Activated naive CD4-positive, alpha-beta T cell treated with anti-CD3 and anti-CD28 coated beads for 36 hours (primary cell): ENCODE results near the gene KPNA4. TPM values are rescaled to one million over a fixed set of nuclear protein-coding genes. Genes with fewer than 3 reads are reported as not detected.

Source experiments
- CTCF ChIA-PET: fragments of 350-600 bp; sonication (Branson Sonifier 250); formaldehyde crosslinking; loops from one replicate; lab custom pipeline; 2021; ENCODE audit warnings: antibody characterized with exemption; lab: Charles Lee
- DNase-seq: peaks from one replicate; pipeline ENCODE4 v3.0.0-alpha.2; 2020
- H3K27ac Mint-ChIP-seq: one replicate; pipeline ENCODE4 v1.8.0; 2021; ENCODE audit warnings: mild to moderate bottlenecking, mixed read lengths
- H3K27me3 Mint-ChIP-seq: one replicate; pipeline ENCODE4 v1.8.0; 2021; ENCODE audit warnings: low read depth, mixed read lengths
- H3K36me3 Mint-ChIP-seq: one replicate; pipeline ENCODE4 v1.8.0; 2021; ENCODE audit warnings: low read depth, mixed read lengths
- H3K4me1 Mint-ChIP-seq: one replicate; pipeline ENCODE4 v1.8.0; 2021; ENCODE audit warnings: low read depth, mixed read lengths
- H3K4me3 Mint-ChIP-seq: one replicate; pipeline ENCODE4 v1.8.0; 2021; ENCODE audit warnings: mild to moderate bottlenecking, moderate library complexity, mixed read lengths
- H3K9me3 Mint-ChIP-seq: one replicate; pipeline ENCODE4 v1.8.0; 2021; ENCODE audit warnings: mixed read lengths
- intact Hi-C: fragments of 100-400 bp; cut with micrococcal nuclease; formaldehyde crosslinking; loops from one replicate; pipeline ENCODE4 v1.15.1; 2023
- total RNA-seq, 2 experiments: library from RNA; stranded (reverse); gene quantifications; one replicate each; pipeline ENCODE4 v1.2.3, GENCODE V29; 2021

The KPNA4 gene
- total RNA-seq, 2 experiments from 2014 or later = 43.2 to 59.4 TPM

GRCh38 chr3:160479376-160479775, 86.0 kb downstream of the KPNA4 start:
- CTCF ChIA-PET = no interaction called here
- peaks cover 17% of the 10 kb centered on the region for H3K27me3 Mint-ChIP-seq
- H3K4me3 Mint-ChIP-seq = no peak overlapping the region
- intact Hi-C loops = no loop called here
- no peak overlapping the region for H3K27ac Mint-ChIP-seq
- H3K4me1 Mint-ChIP-seq = no peaks in the 10 kb centered on the region
- no peak for DNase-seq
- H3K36me3 Mint-ChIP-seq = no peaks in the 10 kb centered on the region
- H3K9me3 Mint-ChIP-seq = no peaks in the 10 kb centered on the region

GRCh38 chr3:160478338-160478737, 87.0 kb downstream of the KPNA4 start:
- CTCF ChIA-PET = interaction anchor here (1.0 kb wide), 1 partner anchor 10 kb away, joined by 4 read pairs; no protein-coding TSS in a partner anchor
- intact Hi-C loops = no loop called here
- H3K9me3 Mint-ChIP-seq = no peaks in the 10 kb centered on the region
- no peak for DNase-seq
- H3K4me3 Mint-ChIP-seq = no peak overlapping the region
- no peaks in the 10 kb centered on the region for H3K36me3 Mint-ChIP-seq
- peaks cover 16% of the 10 kb centered on the region for H3K27me3 Mint-ChIP-seq
- H3K4me1 Mint-ChIP-seq = no peaks in the 10 kb centered on the region
- no peak overlapping the region for H3K27ac Mint-ChIP-seq

- Mint-ChIP-seq H3K27me3 (peaks cover 13% of the 10 kb centered on the region), H3K27ac (no peak overlapping the region), H3K4me3 (no peak overlapping the region), H3K9me3 (no peaks in the 10 kb centered on the region), H3K36me3 (no peaks in the 10 kb centered on the region), H3K4me1 (no peaks in the 10 kb centered on the region)
- DNase-seq = no peak
- CTCF ChIA-PET = interaction anchor here (1.0 kb wide), 1 partner anchor 11 kb away, joined by 4 read pairs; no protein-coding TSS in a partner anchor
- intact Hi-C loops = no loop called here
Measured at GRCh38 chr3:160477750-160478149, 87.6 kb downstream of the KPNA4 start.

GRCh38 chr3:160475884-160476283, 89.5 kb downstream of the KPNA4 start:
- Mint-ChIP-seq H3K27ac (no peak overlapping the region), H3K9me3 (peaks cover 5% of the 10 kb centered on the region), H3K4me3 (no peak overlapping the region), H3K36me3 (no peaks in the 10 kb centered on the region), H3K27me3 (peaks cover 13% of the 10 kb centered on the region), H3K4me1 (no peaks in the 10 kb centered on the region)
- CTCF ChIA-PET = no interaction called here
- DNase-seq = no peak
- intact Hi-C loops = no loop called here

- H3K27ac Mint-ChIP-seq = no peak overlapping the region
- no peaks in the 10 kb centered on the region for H3K36me3 Mint-ChIP-seq
- intact Hi-C loops = no loop called here
- H3K4me3 Mint-ChIP-seq = no peak overlapping the region
- peaks cover 12% of the 10 kb centered on the region for H3K27me3 Mint-ChIP-seq
- peaks cover 10% of the 10 kb centered on the region for H3K9me3 Mint-ChIP-seq
- no peak for DNase-seq
- CTCF ChIA-PET = no interaction called here
- no peaks in the 10 kb centered on the region for H3K4me1 Mint-ChIP-seq
Measured at GRCh38 chr3:160475153-160475552, 90.2 kb downstream of the KPNA4 start.

GRCh38 chr3:160474416-160474838, 90.9 kb downstream of the KPNA4 start:
- no peaks in the 10 kb centered on the region for H3K4me1 Mint-ChIP-seq
- CTCF ChIA-PET = no interaction called here

GRCh38 chr3:160473978-160474377, 91.4 kb downstream of the KPNA4 start:
- CTCF ChIA-PET = no interaction called here
- Mint-ChIP-seq H3K9me3 (peaks cover 20% of the 10 kb centered on the region), H3K4me3 (no peak overlapping the region), H3K27me3 (peaks cover 15% of the 10 kb centered on the region), H3K36me3 (peaks cover 5% of the 10 kb centered on the region), H3K4me1 (no peaks in the 10 kb centered on the region), H3K27ac (no peak overlapping the region)
- intact Hi-C loops = no loop called here
- no peak for DNase-seq

More at GRCh38 chr3:160474416-160474838, 90.9 kb downstream of the KPNA4 start:
- peaks cover 15% of the 10 kb centered on the region for H3K27me3 Mint-ChIP-seq
- H3K9me3 Mint-ChIP-seq = peaks cover 17% of the 10 kb centered on the region
- peaks cover 5% of the 10 kb centered on the region for H3K36me3 Mint-ChIP-seq
- DNase-seq = no peak
- intact Hi-C loops = no loop called here
- no peak overlapping the region for H3K4me3 Mint-ChIP-seq
- no peak overlapping the region for H3K27ac Mint-ChIP-seq

- intact Hi-C loops = no loop called here
- Mint-ChIP-seq H3K27me3 (peaks cover 17% of the 10 kb centered on the region), H3K4me1 (no peaks in the 10 kb centered on the region), H3K9me3 (peaks cover 20% of the 10 kb centered on the region), H3K4me3 (no peak overlapping the region), H3K27ac (no peak overlapping the region), H3K36me3 (peaks cover 5% of the 10 kb centered on the region)
- no peak for DNase-seq
- CTCF ChIA-PET = no interaction called here
Measured at GRCh38 chr3:160473221-160473620, 92.2 kb downstream of the KPNA4 start.

- intact Hi-C loops = no loop called here
- Mint-ChIP-seq H3K4me1 (no peaks in the 10 kb centered on the region), H3K9me3 (peaks cover 20% of the 10 kb centered on the region), H3K27ac (no peak overlapping the region), H3K4me3 (no peak overlapping the region), H3K36me3 (peaks cover 5% of the 10 kb centered on the region), H3K27me3 (peaks cover 17% of the 10 kb centered on the region)
- CTCF ChIA-PET = interaction anchor here (0.6 kb wide), 1 partner anchor 59 kb away, joined by 8 read pairs; no protein-coding TSS in a partner anchor
- DNase-seq = no peak
Measured at GRCh38 chr3:160472344-160472743, 93.0 kb downstream of the KPNA4 start.

GRCh38 chr3:160471892-160472291, 93.5 kb downstream of the KPNA4 start:
- Mint-ChIP-seq H3K36me3 (peaks cover 5% of the 10 kb centered on the region), H3K4me1 (no peaks in the 10 kb centered on the region), H3K9me3 (peaks cover 20% of the 10 kb centered on the region), H3K27me3 (peaks cover 17% of the 10 kb centered on the region), H3K4me3 (no peak overlapping the region), H3K27ac (no peak overlapping the region)
- no peak for DNase-seq
- CTCF ChIA-PET = interaction anchor here (0.6 kb wide), 1 partner anchor 58 kb away, joined by 8 read pairs; no protein-coding TSS in a partner anchor
- intact Hi-C loops = no loop called here

- intact Hi-C loops = no loop called here
- CTCF ChIA-PET = no interaction called here
- H3K27me3 Mint-ChIP-seq = peaks cover 14% of the 10 kb centered on the region
- H3K4me3 Mint-ChIP-seq = no peak overlapping the region
- peaks cover 5% of the 10 kb centered on the region for H3K36me3 Mint-ChIP-seq
- H3K4me1 Mint-ChIP-seq = no peaks in the 10 kb centered on the region
- peaks cover 20% of the 10 kb centered on the region for H3K9me3 Mint-ChIP-seq
- no peak for DNase-seq
- no peak overlapping the region for H3K27ac Mint-ChIP-seq
Measured at GRCh38 chr3:160470181-160470580, 95.2 kb downstream of the KPNA4 start.

- Mint-ChIP-seq H3K27me3 (peaks cover 7% of the 10 kb centered on the region), H3K36me3 (peaks cover 4% of the 10 kb centered on the region), H3K4me1 (no peaks in the 10 kb centered on the region), H3K27ac (no peak overlapping the region), H3K9me3 (peaks cover 9% of the 10 kb centered on the region), H3K4me3 (no peak overlapping the region)
- no peak for DNase-seq
- CTCF ChIA-PET = interaction anchor here (1.1 kb wide), 1 partner anchor 22 kb away, joined by 4 read pairs; no protein-coding TSS in a partner anchor
- intact Hi-C loops = no loop called here
Measured at GRCh38 chr3:160464971-160465370, 100.4 kb downstream of the KPNA4 start.

GRCh38 chr3:160464321-160464720, 101.0 kb downstream of the KPNA4 start:
- Mint-ChIP-seq H3K9me3 (peaks cover 3% of the 10 kb centered on the region), H3K36me3 (no peaks in the 10 kb centered on the region), H3K4me3 (no peak overlapping the region), H3K27me3 (peaks cover 4% of the 10 kb centered on the region), H3K4me1 (no peaks in the 10 kb centered on the region), H3K27ac (no peak overlapping the region)
- intact Hi-C loops = no loop called here
- CTCF ChIA-PET = interaction anchor here (1.1 kb wide), 1 partner anchor 23 kb away, joined by 4 read pairs; no protein-coding TSS in a partner anchor
- DNase-seq = no peak
